HG02642 (cell line): ENCODE data around the gene LRRN4.
"Not testable (repeated sequence)": the region's sequence is repeated elsewhere in the genome, so short reads cannot be mapped to it uniquely, and the experiment has no call there.

Experiments
- ATAC-seq: cut with Tn5 transposase; IDR thresholded peaks from one replicate; pipeline ENCODE4 v1.9.1; 2021; ENCODE audit warnings: mild to moderate bottlenecking; ENCODE audit not compliant: unreplicated experiment, poor library complexity

LRRN4 gene

GRCh38 chr20:6061544-6061943 is 7.7 kb upstream of the LRRN4 start:
- no peak for ATAC-seq

- ATAC-seq, result no peak
Observed at GRCh38 chr20:6060213-6060612, 6.4 kb upstream of the LRRN4 start.

- ATAC-seq, result no peak
Observed at GRCh38 chr20:6058684-6059295, 4.9 kb upstream of the LRRN4 start.

- ATAC-seq, result no peak
Observed at GRCh38 chr20:6057691-6058090, 3.8 kb upstream of the LRRN4 start.

GRCh38 chr20:6057139-6057538 is 3.3 kb upstream of the LRRN4 start:
- ATAC-seq, result no peak

- no peak for ATAC-seq
Observed at GRCh38 chr20:6055981-6056569, 2.2 kb upstream of the LRRN4 start.

GRCh38 chr20:6055161-6055783 is 1.4 kb upstream of the LRRN4 start:
- no peak for ATAC-seq

- ATAC-seq, result not testable (repeated sequence)
Observed at GRCh38 chr20:6054689-6055051, 810 bp upstream of the LRRN4 start.

GRCh38 chr20:6053064-6053775 is 640 bp downstream of the LRRN4 start:
- no peak for ATAC-seq

- no peak for ATAC-seq
Observed at GRCh38 chr20:6051505-6051904, 2.4 kb downstream of the LRRN4 start.

GRCh38 chr20:6048391-6048790 is 5.5 kb downstream of the LRRN4 start:
- ATAC-seq, result no peak

GRCh38 chr20:6046432-6046831 is 7.4 kb downstream of the LRRN4 start:
- ATAC-seq, result no peak

GRCh38 chr20:6045566-6045965 is 8.3 kb downstream of the LRRN4 start:
- ATAC-seq, result no peak

- ATAC-seq, result no peak
Observed at GRCh38 chr20:6044115-6044514, 9.7 kb downstream of the LRRN4 start.

- no peak for ATAC-seq
Observed at GRCh38 chr20:6041808-6042265, 12.0 kb downstream of the LRRN4 start.

- no peak for ATAC-seq
Observed at GRCh38 chr20:6040958-6041807, 12.7 kb downstream of the LRRN4 start.

- no peak for ATAC-seq
Observed at GRCh38 chr20:6040540-6040939, 13.3 kb downstream of the LRRN4 start.

- no peak for ATAC-seq
Observed at GRCh38 chr20:6039766-6040165, 14.1 kb downstream of the LRRN4 start.

GRCh38 chr20:6038256-6038655 is 15.6 kb downstream of the LRRN4 start:
- no peak for ATAC-seq

- ATAC-seq, result no peak
Observed at GRCh38 chr20:6037082-6037481, 16.8 kb downstream of the LRRN4 start.
